Mucosa of gallbladder (tissue), 1 donor: Measurements from ENCODE around the gene NR2C2AP. TPM values are rescaled to one million over a fixed set of nuclear protein-coding genes. Genes with fewer than 3 reads are reported as not detected.
"Not testable (repeated sequence)": the region's sequence is repeated elsewhere in the genome, so short reads cannot be mapped to it uniquely, and the experiment has no call there.

ENCODE experiments used
- DNase-seq: peaks from one replicate; pipeline ENCODE4 v3.0.0-alpha.2; 2020; ENCODE audit warnings: low spot score
- total RNA-seq: library from RNA; stranded (reverse); gene quantifications from one replicate; pipeline ENCODE4 v1.2.1, GENCODE V29; 2021
- donor health status: DM: no; HTN: no; CAD: no.

NR2C2AP gene
- 12.9 TPM for total RNA-seq

GRCh38 chr19:19203012-19203856 lies at the start of gene NR2C2AP:
Gene NR2C2AP, minus strand, starts transcription at chr19:19203414. Its CDS starts 354 bp downstream, at chr19:19203060.
- DNase-seq: peak; percentile 94

GRCh38 chr19:19250196-19250801 lies 47.1 kb upstream of the NR2C2AP start:
- DNase-seq: no peak

GRCh38 chr19:19240476-19240875 lies 37.3 kb upstream of the NR2C2AP start:
- DNase-seq: no peak

GRCh38 chr19:19239675-19240074 lies 36.5 kb upstream of the NR2C2AP start:
- DNase-seq: no peak

GRCh38 chr19:19238126-19238894 lies 35.1 kb upstream of the NR2C2AP start:
- DNase-seq: no peak

- no peak for DNase-seq
Observed at GRCh38 chr19:19236173-19236572, 33.0 kb upstream of the NR2C2AP start.

- DNase-seq: no peak
Observed at GRCh38 chr19:19234220-19234816, 31.1 kb upstream of the NR2C2AP start.

GRCh38 chr19:19232261-19232721 lies 29.1 kb upstream of the NR2C2AP start:
- no peak for DNase-seq

GRCh38 chr19:19230999-19231398 lies 27.8 kb upstream of the NR2C2AP start:
- DNase-seq: no peak

GRCh38 chr19:19229701-19230100 lies 26.5 kb upstream of the NR2C2AP start:
- no peak for DNase-seq

GRCh38 chr19:19227217-19227616 lies 24.0 kb upstream of the NR2C2AP start:
- DNase-seq: no peak

- no peak for DNase-seq
Observed at GRCh38 chr19:19226663-19227062, 23.4 kb upstream of the NR2C2AP start.

GRCh38 chr19:19226204-19226603 lies 23.0 kb upstream of the NR2C2AP start:
- no peak for DNase-seq

GRCh38 chr19:19224852-19225494 lies 21.8 kb upstream of the NR2C2AP start:
- peak; percentile 44 for DNase-seq

GRCh38 chr19:19224150-19224851 lies 21.1 kb upstream of the NR2C2AP start:
- DNase-seq: no peak

GRCh38 chr19:19223636-19224035 lies 20.4 kb upstream of the NR2C2AP start:
- DNase-seq: no peak

GRCh38 chr19:19223060-19223459 lies 19.8 kb upstream of the NR2C2AP start:
- DNase-seq: no peak

- DNase-seq: not testable (repeated sequence)
Observed at GRCh38 chr19:19221000-19221399, 17.8 kb upstream of the NR2C2AP start.

GRCh38 chr19:19218911-19219310 lies 15.7 kb upstream of the NR2C2AP start:
- no peak for DNase-seq

- no peak for DNase-seq
Observed at GRCh38 chr19:19217099-19217498, 13.9 kb upstream of the NR2C2AP start.

- DNase-seq: no peak
Observed at GRCh38 chr19:19215792-19216191, 12.6 kb upstream of the NR2C2AP start.
